Measurements from ENCODE around the gene NPIPB2.
"Not testable (repeated sequence)": the region's sequence is repeated elsewhere in the genome, so short reads cannot be mapped to it uniquely, and the experiment has no call there.

DNA sequence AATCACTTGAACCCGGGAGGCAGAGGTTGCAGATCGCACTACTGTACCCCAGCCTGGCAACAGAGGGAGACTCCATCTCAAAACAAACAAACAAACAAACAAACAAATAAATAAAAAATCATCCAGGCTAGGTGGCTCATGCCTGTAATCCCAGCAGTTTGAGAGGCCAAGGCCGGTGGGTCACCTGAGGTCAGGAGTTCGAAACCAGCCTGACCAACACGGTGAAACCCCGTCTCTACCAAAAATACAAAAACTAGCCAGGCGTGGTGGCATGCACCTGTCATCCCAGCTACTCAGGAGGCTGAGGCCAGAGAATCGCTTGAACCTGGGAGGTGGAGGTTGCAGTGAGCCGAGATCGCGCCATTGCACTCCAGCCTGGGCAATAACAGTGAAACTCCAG, 21.1 kb upstream of the NPIPB2 start:
- not testable (repeated sequence) for TF ChIP-seq ELF4 (IDR thresholded peaks at IDR 0.05); ZNF384 (IDR thresholded peaks at IDR 0.05); ARNT (IDR thresholded peaks at IDR 0.05); SUZ12 (IDR thresholded peaks at IDR 0.05); SP1 (IDR thresholded peaks at IDR 0.05); L3MBTL2 (conservative IDR thresholded peaks at IDR 0.05); BHLHE40 (IDR thresholded peaks at IDR 0.05; ENCODE audit: borderline replicate concordance); FOXA1 (IDR thresholded peaks at IDR 0.05); HDGF (IDR thresholded peaks at IDR 0.05; ENCODE audit: borderline replicate concordance); CTBP1 (IDR thresholded peaks at IDR 0.05; ENCODE audit: borderline replicate concordance); FOXM1 (IDR thresholded peaks at IDR 0.05; ENCODE audit: borderline replicate concordance); FOXK2 (IDR thresholded peaks at IDR 0.05)
